ENCODE results near the gene FBXW9. TPM values are rescaled to one million over a fixed set of nuclear protein-coding genes. Genes with fewer than 3 reads are reported as not detected.
"Not testable (repeated sequence)": the region's sequence is repeated elsewhere in the genome, so short reads cannot be mapped to it uniquely, and the experiment has no call there.

FBXW9 gene
- total RNA-seq (2014; rRNA removed; shearing (Covaris generic); ENCODE audit: low replicate concordance) = 31.3 and 46.1 TPM in 2 replicates

DNA sequence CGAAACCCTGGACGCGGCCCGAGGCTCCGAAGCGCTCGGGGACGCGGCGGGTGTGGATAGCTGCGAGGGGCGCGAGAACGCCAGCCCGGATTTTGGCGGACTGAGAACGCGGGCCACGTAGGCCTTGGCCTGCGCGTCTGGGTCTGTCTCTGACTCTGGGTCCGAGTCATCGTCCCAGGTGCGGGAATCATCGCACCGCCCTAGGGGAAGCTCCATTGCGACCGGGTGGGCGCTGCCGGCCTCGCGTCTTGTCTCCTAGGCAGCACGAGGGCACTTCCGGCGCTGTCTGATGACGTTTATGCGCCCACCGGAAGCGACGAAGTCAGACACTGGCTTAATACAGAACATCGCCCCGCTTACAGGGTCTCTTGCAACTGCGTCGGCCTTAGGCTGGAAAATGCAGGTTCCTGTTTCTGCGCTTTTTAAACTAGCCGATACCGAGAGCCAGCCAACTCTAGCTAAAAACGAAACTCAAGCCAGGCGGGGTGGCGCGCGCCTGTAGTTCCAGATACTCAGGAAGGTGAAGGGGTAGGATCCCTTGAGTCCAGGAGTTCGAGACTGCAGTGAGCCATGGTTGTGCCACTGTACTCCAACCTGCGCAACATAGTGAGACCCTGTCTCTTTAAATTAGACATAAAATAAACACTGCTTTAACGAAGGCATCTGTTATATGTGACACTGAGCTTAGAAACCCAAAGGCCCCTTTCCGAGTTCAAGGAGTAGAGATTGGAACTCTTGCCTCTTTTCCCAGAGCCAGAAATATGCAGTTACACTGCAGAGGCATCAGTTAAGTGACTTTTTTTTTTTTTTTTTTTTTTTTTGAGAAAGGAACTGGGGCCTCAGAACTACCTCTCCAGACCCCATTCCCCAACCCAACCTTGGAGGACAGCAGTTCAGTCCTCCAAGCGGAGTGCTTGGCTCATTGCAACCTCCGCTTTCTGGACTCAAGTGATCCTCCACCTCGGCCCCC is at the start of gene FBXW9:
Gene FBXW9, minus strand, starts transcription at position 266 of the 970 bp plus-strand sequence. Its CDS starts 50 bp downstream, at position 216.
- Histone ChIP-seq H3K9me3 (no peaks in the 10 kb centered on the region), H3K4me3 (peak within 1 kb of the TSS; percentile 82)
- peak; percentile 98 for DNase-seq

DNA sequence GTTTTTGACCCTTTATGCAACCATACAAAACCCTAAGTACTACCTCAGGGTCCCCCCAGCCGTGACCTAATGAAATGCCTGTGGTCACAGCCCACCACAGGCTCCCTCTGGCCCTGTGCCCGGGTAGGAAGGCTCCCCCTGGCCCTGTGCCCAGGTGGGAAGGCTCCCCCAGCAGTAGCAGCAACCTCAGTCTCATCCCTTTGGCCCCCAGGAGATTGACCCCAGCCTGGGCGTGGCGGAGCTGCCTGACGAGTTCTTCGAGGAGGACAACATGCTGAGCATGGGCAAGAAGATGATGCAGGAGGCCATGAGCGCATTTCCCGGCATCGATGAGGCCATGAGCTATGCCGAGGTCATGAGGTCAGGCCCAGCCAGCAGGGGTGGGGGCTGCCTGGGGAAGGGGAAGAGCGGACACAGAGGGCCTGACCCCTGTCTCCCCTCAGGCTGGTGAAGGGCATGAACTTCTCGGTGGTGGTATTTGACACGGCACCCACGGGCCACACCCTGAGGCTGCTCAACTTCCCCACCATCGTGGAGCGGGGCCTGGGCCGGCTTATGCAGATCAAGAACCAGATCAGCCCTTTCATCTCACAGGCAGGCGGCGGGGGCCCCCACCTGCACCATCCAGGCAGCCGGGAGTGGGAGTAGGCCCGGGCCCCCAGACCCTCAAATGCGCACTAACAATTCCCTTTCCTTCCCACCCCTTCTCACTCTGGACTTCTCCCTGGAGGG is 48.9 kb upstream of the FBXW9 start:
- peaks cover 15% of the 10 kb centered on the region for H3K9me3 ChIP-seq
- H3K4me3 ChIP-seq = no peak overlapping the region
- peaks cover 54% of the 10 kb centered on the region for H3K36me3 ChIP-seq
- H3K27me3 ChIP-seq = peaks cover 4% of the 10 kb centered on the region
- DNase-seq = no peak

More for the DNA sequence above, at the start of gene FBXW9:
- Histone ChIP-seq H3K36me3 (peaks cover 48% of the 10 kb centered on the region), H3K27me3 (no peaks in the 10 kb centered on the region)

DNA sequence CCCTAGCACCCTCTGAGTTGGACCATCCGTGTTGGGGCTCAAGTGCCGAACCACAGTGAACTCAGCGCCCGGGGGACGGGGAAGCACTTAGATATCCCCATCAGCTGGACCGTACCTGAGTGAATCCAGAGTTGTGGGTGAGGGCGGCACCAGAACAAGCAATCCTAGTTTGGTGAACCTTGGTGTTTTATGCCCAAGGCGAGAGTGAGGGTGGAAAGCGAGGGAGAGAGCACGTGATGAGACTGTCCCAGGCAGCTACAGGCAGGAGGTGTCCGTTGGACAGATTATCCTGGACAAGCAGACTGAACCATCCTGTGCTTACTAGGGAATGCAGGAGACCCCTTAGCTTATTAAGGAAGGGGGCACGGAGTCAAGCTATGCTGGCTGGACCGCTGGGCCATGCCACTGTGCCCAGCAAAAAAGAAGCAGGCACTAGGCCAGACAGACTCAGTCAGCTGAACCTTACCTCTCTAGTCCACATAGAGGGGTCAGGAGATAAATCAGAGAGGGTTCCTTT is 41.5 kb upstream of the FBXW9 start:
- H3K36me3 ChIP-seq = peaks cover 45% of the 10 kb centered on the region
- DNase-seq = no peak
- H3K9me3 ChIP-seq = no peaks in the 10 kb centered on the region
- no peaks in the 10 kb centered on the region for H3K27me3 ChIP-seq
- H3K4me3 ChIP-seq = peak overlapping the region; percentile 77

DNA sequence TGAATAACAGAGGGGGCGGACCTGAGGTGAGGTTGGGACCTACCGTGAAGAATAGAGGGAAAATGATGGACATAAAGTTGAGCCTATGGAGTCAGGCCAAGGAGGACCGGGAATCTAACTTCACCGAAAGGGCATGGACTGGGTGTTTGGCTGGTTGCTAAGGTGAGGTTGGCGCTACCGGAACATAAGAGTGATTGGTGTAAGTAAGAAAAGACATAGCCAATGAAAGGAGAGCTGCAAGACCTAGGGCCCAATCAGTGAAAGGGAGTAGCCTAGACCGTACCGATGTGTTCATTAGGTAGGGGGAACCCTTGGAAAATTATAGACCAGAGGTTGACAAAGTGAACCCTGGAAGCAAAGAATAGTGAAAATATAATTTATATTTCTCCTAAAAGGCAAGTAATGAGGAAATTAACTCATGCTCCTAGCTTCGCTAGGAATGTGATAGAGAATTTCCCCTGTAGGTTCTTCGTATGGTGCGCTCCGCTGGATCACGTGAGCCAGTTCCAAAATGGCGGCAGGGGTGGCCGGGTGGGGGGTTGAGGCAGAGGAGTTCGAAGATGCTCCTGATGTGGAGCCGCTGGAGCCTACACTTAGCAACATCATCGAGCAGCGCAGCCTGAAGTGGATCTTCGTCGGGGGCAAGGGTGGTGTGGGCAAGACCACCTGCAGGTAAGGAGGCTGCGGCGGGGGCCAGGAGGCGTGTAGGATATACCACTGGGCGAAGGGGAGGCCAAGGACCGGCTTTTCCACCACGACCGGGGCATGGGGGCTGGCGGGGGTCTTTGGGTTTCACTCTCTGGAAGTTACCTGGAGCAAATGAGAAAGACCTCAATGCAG is 40.8 kb upstream of the FBXW9 start, which contains the start of gene GET3:
Gene GET3, plus strand, starts transcription at position 503 of the 840 bp plus-strand sequence. Its CDS starts 9 bp downstream, at position 512.
- Histone ChIP-seq H3K36me3 (peaks cover 50% of the 10 kb centered on the region), H3K9me3 (no peaks in the 10 kb centered on the region), H3K27me3 (no peaks in the 10 kb centered on the region), H3K4me3 (peak within 1 kb of the TSS; percentile 77)
- DNase-seq = peak; percentile 100

DNA sequence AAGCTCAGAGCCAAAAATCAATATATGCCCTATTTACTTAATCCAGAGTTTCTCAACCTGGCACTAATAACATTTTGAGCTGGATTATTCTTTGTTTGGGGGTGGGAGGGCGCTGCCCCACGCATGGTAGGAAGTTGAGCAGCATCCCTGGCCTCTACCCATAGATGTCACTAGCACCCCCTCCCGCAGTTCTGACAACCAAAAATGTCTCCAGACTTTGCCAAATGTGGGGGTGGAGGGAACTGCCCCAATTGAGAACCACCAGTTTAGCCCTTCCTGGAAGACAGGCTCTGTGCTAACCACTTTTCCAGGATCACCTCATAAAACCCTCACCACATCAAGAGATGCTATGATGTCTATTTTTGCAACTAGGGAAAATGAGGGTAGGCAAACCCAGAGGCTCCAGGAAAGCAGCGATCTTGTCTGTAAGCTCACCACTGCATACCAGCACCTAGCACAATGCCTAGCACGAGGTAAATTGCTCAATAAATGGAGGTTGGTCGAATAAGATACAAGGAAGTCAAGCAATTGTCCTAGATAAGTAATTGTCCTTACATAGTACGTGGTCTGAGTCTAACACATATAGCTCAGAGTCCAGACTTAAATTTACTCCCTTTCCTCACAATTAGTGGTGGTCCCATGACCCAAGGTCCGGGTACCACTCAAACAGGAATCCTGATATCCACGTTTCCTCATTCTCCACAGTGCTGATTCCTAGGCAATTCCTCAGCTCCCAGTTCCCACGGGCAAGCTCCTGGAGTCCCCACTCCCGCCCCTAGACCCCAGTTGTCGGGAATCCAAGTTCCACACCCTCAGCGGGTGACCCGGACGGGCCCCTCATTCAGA is 37.2 kb upstream of the FBXW9 start:
- Histone ChIP-seq H3K9me3 (no peaks in the 10 kb centered on the region), H3K36me3 (peaks cover 61% of the 10 kb centered on the region), H3K4me3 (peak overlapping the region; percentile 97), H3K27me3 (no peaks in the 10 kb centered on the region)
- DNase-seq = peak; percentile 74

DNA sequence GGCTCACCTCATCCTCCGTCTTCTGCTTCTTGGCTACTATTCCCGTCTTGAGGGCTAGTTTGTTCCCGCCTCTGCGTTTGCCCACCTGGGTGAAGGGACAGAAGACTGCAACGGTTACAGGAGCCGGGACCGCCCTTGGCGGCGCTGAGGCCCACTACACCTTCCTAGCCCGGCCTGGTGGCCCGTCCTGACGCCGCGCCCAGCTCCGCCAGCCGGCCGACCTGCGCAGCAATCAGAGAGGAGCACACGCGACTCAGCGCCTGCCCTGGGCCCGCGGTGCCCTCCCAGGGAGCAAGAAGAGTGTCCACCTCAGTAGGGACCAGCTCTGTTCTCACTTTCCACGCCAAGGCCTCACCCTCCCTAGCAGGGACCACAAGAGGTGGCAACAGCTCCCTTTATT is 34.9 kb upstream of the FBXW9 start:
- H3K36me3 ChIP-seq = peaks cover 79% of the 10 kb centered on the region
- no peaks in the 10 kb centered on the region for H3K27me3 ChIP-seq
- no peak for DNase-seq
- no peak overlapping the region for H3K4me3 ChIP-seq
- H3K9me3 ChIP-seq = no peaks in the 10 kb centered on the region

DNA sequence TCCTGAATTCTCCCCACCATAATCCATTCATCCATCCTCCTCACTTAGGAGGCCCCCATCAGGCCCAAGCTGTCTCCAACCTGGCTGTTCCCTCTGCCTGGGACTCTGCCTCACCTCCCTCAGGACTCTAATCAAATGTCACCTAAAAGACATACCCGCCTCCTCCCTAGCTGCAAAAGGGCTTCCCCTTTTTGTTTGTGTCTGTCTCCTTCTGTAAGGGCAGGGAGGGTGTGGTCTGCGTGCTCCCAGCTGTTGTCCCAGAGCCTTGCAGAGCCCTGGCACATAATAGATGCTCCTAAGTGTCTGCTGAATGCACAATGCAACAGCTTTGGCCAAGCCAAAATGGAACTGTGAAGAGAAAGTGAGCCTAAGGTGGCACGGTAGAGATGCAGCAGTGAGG is 33.6 kb upstream of the FBXW9 start:
- no peak overlapping the region for H3K4me3 ChIP-seq
- H3K36me3 ChIP-seq = peaks cover 82% of the 10 kb centered on the region
- H3K27me3 ChIP-seq = no peaks in the 10 kb centered on the region
- H3K9me3 ChIP-seq = no peaks in the 10 kb centered on the region
- no peak for DNase-seq

DNA sequence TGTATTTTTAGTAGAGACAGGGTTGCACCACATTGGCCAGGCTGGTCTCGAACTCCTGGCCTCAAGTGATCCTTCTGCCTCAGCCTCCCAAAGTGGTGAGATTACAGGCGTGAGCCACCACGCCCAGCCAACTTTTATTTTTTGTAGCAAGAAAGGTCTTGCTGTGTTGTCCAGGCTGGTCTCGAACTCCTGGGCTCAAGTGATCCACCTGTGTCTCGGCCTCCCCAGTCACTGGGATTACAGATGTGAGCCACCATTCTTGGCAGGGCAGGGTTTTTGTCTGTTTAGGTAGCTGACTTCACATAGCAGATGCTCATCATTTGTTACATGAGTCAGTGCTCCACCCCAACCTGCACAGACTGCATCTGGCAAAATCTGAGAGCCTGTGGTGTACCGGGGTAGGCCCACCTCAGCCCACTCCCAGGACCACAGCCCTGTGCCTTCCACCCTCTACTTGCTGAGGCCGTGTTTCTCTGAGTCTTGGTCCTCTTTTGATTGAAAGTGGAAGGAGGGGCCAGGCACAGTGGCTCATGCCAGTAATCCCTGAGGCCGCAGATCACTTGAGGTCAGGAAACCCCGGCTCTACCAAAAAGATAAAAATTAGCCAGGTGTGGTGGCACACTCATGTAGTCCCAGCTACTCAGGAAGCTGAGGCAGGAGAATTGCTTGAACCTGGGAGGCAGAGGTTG is 31.5 kb upstream of the FBXW9 start:
- H3K36me3 ChIP-seq = peaks cover 74% of the 10 kb centered on the region
- no peaks in the 10 kb centered on the region for H3K27me3 ChIP-seq
- H3K4me3 ChIP-seq = no peak overlapping the region
- no peak for DNase-seq
- H3K9me3 ChIP-seq = no peaks in the 10 kb centered on the region

DNA sequence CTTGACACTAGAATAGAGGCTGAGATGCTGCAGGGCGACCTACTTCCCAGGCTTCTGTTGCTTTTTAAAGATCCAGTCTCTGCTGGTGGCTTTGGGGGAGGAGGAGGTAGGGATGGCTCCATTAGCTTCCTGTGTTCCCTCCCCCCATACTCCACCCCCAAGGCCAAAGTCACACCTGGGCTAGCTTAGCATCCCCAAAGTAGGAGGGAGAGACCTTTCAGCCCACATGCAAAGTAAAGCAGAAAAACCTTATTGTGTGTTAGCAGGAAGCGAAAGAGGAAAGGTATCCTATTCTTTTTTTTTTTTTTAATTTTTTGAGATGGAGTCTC is 30.5 kb upstream of the FBXW9 start:
- DNase-seq = no peak
- Histone ChIP-seq H3K4me3 (no peak overlapping the region), H3K27me3 (no peaks in the 10 kb centered on the region), H3K9me3 (no peaks in the 10 kb centered on the region), H3K36me3 (peaks cover 64% of the 10 kb centered on the region)

DNA sequence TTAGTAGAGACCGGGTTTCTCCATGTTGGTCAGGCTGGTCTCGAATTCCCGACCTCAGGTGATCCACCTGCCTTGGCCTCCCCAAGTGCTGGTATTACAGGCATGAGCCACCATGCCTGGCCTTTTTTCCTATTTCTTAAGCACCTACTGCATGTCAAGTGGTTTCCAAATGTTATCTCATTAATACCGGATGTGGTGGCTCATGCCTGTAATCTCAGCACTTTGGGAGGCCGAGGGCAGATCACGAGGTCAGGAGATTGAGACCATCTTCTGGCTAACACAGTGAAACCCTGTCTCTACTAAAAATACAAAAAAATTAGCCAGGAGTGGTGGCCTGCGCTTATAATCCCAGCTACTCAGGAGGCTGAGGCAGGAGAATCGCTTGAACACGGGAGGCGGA is 29.2 kb upstream of the FBXW9 start:
- peaks cover 58% of the 10 kb centered on the region for H3K36me3 ChIP-seq
- H3K9me3 ChIP-seq, H3K4me3 ChIP-seq, DNase-seq, H3K27me3 ChIP-seq: not testable (repeated sequence)

DNA sequence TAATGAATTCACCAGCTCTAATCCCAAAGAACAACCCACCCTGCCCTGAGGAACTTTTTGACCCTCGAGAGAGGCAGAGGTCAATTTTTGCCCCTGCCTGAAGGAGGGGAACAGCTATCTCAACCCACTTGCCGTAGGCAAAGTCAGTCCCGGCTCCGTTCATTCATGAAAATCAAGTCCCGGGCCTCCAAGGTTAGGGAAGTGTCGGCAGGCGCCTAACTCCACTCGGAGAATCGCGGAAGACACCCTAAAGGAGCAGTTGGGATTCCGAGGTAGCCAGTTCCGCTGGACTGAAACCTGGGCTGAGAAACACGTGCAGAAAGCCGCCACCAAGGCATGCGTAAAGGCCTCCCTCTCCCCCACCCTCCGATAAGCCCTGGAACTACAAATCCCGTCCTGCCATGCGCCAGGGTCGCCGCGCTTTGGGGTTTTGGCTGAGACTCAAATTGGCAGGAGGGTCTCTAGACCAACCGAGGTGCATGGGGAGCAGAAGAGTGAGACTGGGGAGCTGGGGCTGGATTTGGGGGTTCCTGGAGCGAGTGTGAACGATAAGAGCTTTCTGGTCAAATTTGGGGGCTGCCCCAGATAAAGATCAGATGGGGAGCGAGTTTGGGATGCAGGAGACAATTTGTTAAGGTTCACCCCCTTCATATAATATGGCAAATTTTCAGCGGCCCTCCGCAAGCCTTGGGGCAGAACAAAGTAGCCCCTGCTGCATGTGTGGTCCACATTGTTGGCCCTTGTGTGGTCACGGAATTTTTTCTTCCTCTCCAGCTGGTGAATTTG is 27.4 kb upstream of the FBXW9 start, which contains the start of gene TNPO2:
Gene TNPO2, minus strand, starts transcription at position 292 of the 786 bp plus-strand sequence. CDS start 2,955 bp downstream, outside the sequence.
- H3K9me3 ChIP-seq = no peaks in the 10 kb centered on the region
- H3K4me3 ChIP-seq = peak within 1 kb of the TSS; percentile 60
- peak; percentile 83 for DNase-seq
- no peaks in the 10 kb centered on the region for H3K27me3 ChIP-seq
- peaks cover 58% of the 10 kb centered on the region for H3K36me3 ChIP-seq

DNA sequence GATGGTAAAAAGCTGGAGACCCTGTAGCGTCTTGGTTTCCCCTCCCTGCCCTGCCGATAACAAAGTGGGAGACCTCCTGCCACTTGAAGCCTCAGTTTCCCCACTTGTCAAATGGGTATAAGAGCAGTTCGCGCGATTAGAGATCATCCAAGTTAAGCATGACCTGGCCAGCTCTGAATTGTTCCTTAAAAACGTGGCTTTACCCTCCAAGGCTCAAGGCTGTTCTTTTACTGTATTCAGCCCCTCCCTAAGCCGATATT is 26.9 kb upstream of the FBXW9 start:
- H3K27me3 ChIP-seq = no peaks in the 10 kb centered on the region
- DNase-seq = no peak
- peak overlapping the region; percentile 60 for H3K4me3 ChIP-seq
- no peaks in the 10 kb centered on the region for H3K9me3 ChIP-seq
- peaks cover 58% of the 10 kb centered on the region for H3K36me3 ChIP-seq

DNA sequence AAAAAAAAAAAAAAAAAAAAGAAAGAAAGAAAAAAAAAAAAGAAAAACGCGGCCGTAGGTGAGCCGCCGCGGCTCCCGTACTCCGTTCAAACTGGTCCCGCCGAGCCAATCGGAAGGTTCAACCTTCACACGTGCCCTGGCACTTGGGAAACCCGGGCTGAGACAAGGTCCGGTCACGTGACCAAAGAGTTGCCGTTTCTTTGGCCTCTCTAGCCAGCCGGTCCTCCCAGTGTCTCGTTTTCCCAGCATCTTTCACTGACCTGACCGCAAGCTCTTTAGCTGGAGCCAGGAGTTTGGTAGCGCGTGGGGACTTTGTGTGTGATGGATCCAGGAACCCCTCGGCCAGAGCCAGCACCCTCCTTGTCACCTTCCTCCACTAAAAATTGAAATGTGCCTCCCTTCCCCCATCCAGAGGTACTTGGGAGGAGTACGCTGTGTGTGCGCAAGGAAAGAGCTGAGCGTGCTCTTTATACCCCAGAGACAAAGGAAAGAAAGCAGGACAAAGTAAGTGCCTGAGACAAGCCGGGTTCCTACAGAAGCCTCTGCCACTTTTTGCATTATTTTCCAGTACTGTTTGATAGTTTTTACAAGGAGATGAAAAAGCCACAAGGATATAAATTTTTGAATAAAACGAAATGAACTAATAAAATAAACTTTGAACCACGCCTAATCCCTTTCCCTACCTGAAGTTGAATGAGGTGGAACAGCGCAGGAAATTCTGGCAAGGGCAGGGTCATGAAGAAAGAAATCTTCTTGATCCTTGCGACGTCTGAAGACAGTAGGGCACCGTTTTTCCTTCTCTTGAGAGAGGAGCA is 26.3 kb upstream of the FBXW9 start:
- Histone ChIP-seq H3K4me3 (peak overlapping the region; percentile 60), H3K27me3 (no peaks in the 10 kb centered on the region), H3K36me3 (peaks cover 58% of the 10 kb centered on the region), H3K9me3 (no peaks in the 10 kb centered on the region)
- DNase-seq = peak; percentile 100
